H1 (cell line): ENCODE results near the gene IGF2BP3.

Source experiments
- BRCA1 ChIP-seq: IDR thresholded peaks from 2 replicates; pipeline ENCODE4 v1.6.1; 2012; ENCODE audit warnings: low read depth, low read length, improper control_type of control experiment
- CBX5 ChIP-seq: fragments of 300-800, 300-1000 bp; sonication (generic); IDR thresholded peaks from 2 replicates; pipeline ENCODE4 v1.7.1; 2016; ENCODE audit warnings: antibody characterized with exemption, low read length, low read depth
- CTCF ChIP-seq, 3 experiments: IDR thresholded peaks; 1 replicate in 2 of 3; 2 replicates in 1 of 3; pipeline versions ENCODE4 v1.5.1 to v1.6.1; 2011; ENCODE audit warnings: low read length in 3 of 3, mild to moderate bottlenecking in 3 of 3, inconsistent platforms in 2 of 3, low read depth in 1 of 3, moderate library complexity in 1 of 3; ENCODE audit not compliant: insufficient read depth in 1 of 3; ENCODE audit errors: control extremely low read depth in 1 of 3
- MAX ChIP-seq: IDR thresholded peaks from 2 replicates; pipeline ENCODE4 v1.6.1; 2012; ENCODE audit warnings: inconsistent platforms
- POLR2A ChIP-seq, 2 experiments: IDR thresholded peaks; 1 replicate in 1 of 2; 2 replicates in 1 of 2; pipeline ENCODE4 v1.6.1; 2011; ENCODE audit warnings: low read depth in 2 of 2, low read length in 2 of 2, mild to moderate bottlenecking in 2 of 2; ENCODE audit errors: control extremely low read depth in 1 of 2
- RBBP5 ChIP-seq: IDR thresholded peaks from 2 replicates; pipeline ENCODE4 v1.7.1; 2012; ENCODE audit warnings: low read depth, mild to moderate bottlenecking, inconsistent platforms, low read length, moderate library complexity, borderline replicate concordance
- SIN3A ChIP-seq, 2 experiments: IDR thresholded peaks in 1 of 2; conservative IDR thresholded peaks in 1 of 2; 2 replicates each; pipeline ENCODE4 v1.6.1; 2011 to 2012; ENCODE audit warnings: low read length in 2 of 2, improper control_type of control experiment in 1 of 2, low read depth in 1 of 2, mild to moderate bottlenecking in 1 of 2
- SIRT6 ChIP-seq: IDR thresholded peaks from one replicate; pipeline ENCODE4 v1.7.1; 2012; ENCODE audit warnings: low read length, inconsistent platforms
- SUZ12 ChIP-seq: fragments of 200-600 bp; sonication (generic); IDR thresholded peaks from 2 replicates; pipeline ENCODE4 v1.6.1; 2012; ENCODE audit warnings: mild to moderate bottlenecking, inconsistent platforms, low read length, moderate library complexity, mixed read lengths
- TAF1 ChIP-seq: IDR thresholded peaks from 2 replicates; pipeline ENCODE4 v1.6.1; 2011; ENCODE audit warnings: mild to moderate bottlenecking, low read depth, low read length
- TEAD4 ChIP-seq: IDR thresholded peaks from 2 replicates; pipeline ENCODE4 v1.6.1; 2012; ENCODE audit warnings: low read depth, low read length, inconsistent platforms, mixed read lengths
- YY1 ChIP-seq: IDR thresholded peaks from 2 replicates; pipeline ENCODE4 v1.6.1; 2011; ENCODE audit warnings: low read depth, mild to moderate bottlenecking, low read length

GRCh38 chr7:23378996-23379395 lies 91.3 kb downstream of the IGF2BP3 start:
- TF ChIP-seq BRCA1 (no peak), CTCF (IDR thresholded peaks at IDR 0.05; ENCODE audit: control extremely low read depth in 1 of 3, insufficient read depth in 1 of 3, low read depth in 1 of 3, low read length in 3 of 3) (no peak), YY1 (no peak), TAF1 (no peak), SIRT6 (no peak), POLR2A (IDR thresholded peaks at IDR 0.05; ENCODE audit: control extremely low read depth in 1 of 2, low read depth in 2 of 2, low read length in 2 of 2) (no peak), SIN3A (conservative IDR thresholded peaks at IDR 0.05 in 1 of 2, IDR thresholded peaks at IDR 0.05 in 1 of 2; ENCODE audit: low read depth in 1 of 2, low read length in 2 of 2) (no peak), MAX (no peak), TEAD4 (no peak), CBX5 (no peak), RBBP5 (no peak), SUZ12 (no peak)
